ENCODE measurements around the gene GALNT9. TPM values are rescaled to one million over a fixed set of nuclear protein-coding genes. Genes with fewer than 3 reads are reported as not detected.

The GALNT9 gene
- total RNA-seq, 2 experiments from 2014 or later: not detected

- ChIA-PET CTCF (no interaction called here), POLR2A (no interaction called here)
- DNase-seq (no peak), ATAC-seq (ENCODE audit: poor library complexity) (no peak)
- H3K4me3 Mint-ChIP-seq: no peak overlapping the region
- peaks cover 8% of the 10 kb centered on the region for H3K4me1 Mint-ChIP-seq (ENCODE audit: low read depth)
- TF ChIP-seq CTCF (IDR thresholded peaks at IDR 0.05): no peak
- intact Hi-C loops (cut with DNase I, micrococcal nuclease): no loop called here
- peaks cover 0 to 5% of the 10 kb centered on the region in 2 experiments for H3K27me3 ChIP-seq (ENCODE audit: control insufficient read depth in 1 of 2, insufficient read depth in 2 of 2, low read length in 2 of 2)
- no peaks in the 10 kb centered on the region for H3K4me1 ChIP-seq (ENCODE audit: insufficient read depth, low read length)
- H3K9me3 ChIP-seq (ENCODE audit: control insufficient read depth in 1 of 2, insufficient read depth in 1 of 2, low read length in 2 of 2): peaks cover 0 to 48% of the 10 kb centered on the region in 2 experiments
- H3K9me3 Mint-ChIP-seq: no peaks in the 10 kb centered on the region
- H3K36me3 ChIP-seq (ENCODE audit: insufficient read depth, low read length): no peaks in the 10 kb centered on the region
- H3K27ac Mint-ChIP-seq: no peak overlapping the region
- H3K27ac ChIP-seq (ENCODE audit: low read depth in 1 of 2, low read length in 2 of 2): no peak overlapping the region
- H3K4me3 ChIP-seq (ENCODE audit: low read length): no peak overlapping the region
- H3K36me3 Mint-ChIP-seq (ENCODE audit: low read depth): no peaks in the 10 kb centered on the region
- peaks cover 36% of the 10 kb centered on the region for H3K27me3 Mint-ChIP-seq
These were observed 9.4 kb upstream of the GALNT9 start for GRCh38 chr12:132338781-132339180.

- intact Hi-C loops (cut with DNase I, micrococcal nuclease): no loop called here
- no peaks in the 10 kb centered on the region for H3K4me1 ChIP-seq (ENCODE audit: insufficient read depth, low read length)
- H3K27ac ChIP-seq (ENCODE audit: low read depth in 1 of 2, low read length in 2 of 2): no peak overlapping the region
- H3K27ac Mint-ChIP-seq: no peak overlapping the region
- ChIA-PET CTCF (no interaction called here), POLR2A (no interaction called here)
- H3K36me3 Mint-ChIP-seq (ENCODE audit: low read depth): no peaks in the 10 kb centered on the region
- H3K27me3 ChIP-seq (ENCODE audit: control insufficient read depth in 1 of 2, insufficient read depth in 2 of 2, low read length in 2 of 2): peaks cover 0 to 7% of the 10 kb centered on the region in 2 experiments
- H3K4me1 Mint-ChIP-seq (ENCODE audit: low read depth): peaks cover 8% of the 10 kb centered on the region
- peaks cover 37% of the 10 kb centered on the region for H3K27me3 Mint-ChIP-seq
- DNase-seq: no peak
- TF ChIP-seq CTCF (IDR thresholded peaks at IDR 0.05): no peak
- H3K36me3 ChIP-seq (ENCODE audit: insufficient read depth, low read length): no peaks in the 10 kb centered on the region
- H3K9me3 ChIP-seq (ENCODE audit: control insufficient read depth in 1 of 2, insufficient read depth in 1 of 2, low read length in 2 of 2): peaks cover 0 to 52% of the 10 kb centered on the region in 2 experiments
- no peak overlapping the region for H3K4me3 Mint-ChIP-seq
- ATAC-seq (ENCODE audit: poor library complexity): no peak
- H3K9me3 Mint-ChIP-seq: no peaks in the 10 kb centered on the region
- H3K4me3 ChIP-seq (ENCODE audit: low read length): no peak overlapping the region
These were observed 8.9 kb upstream of the GALNT9 start for GRCh38 chr12:132338311-132338710.

GRCh38 chr12:132337557-132337956 lies 8.2 kb upstream of the GALNT9 start:
- ChIA-PET POLR2A (no interaction called here), CTCF (no interaction called here)
- no peak for TF ChIP-seq CTCF (IDR thresholded peaks at IDR 0.05)
- H3K4me1 ChIP-seq (ENCODE audit: insufficient read depth, low read length): no peaks in the 10 kb centered on the region
- ATAC-seq (ENCODE audit: poor library complexity) (no peak), DNase-seq (no peak)
- H3K4me1 Mint-ChIP-seq (ENCODE audit: low read depth): peaks cover 2% of the 10 kb centered on the region
- H3K9me3 Mint-ChIP-seq: no peaks in the 10 kb centered on the region
- H3K4me3 ChIP-seq (ENCODE audit: low read length): no peak overlapping the region
- H3K36me3 ChIP-seq (ENCODE audit: insufficient read depth, low read length): no peaks in the 10 kb centered on the region
- peaks cover 0 to 7% of the 10 kb centered on the region in 2 experiments for H3K27me3 ChIP-seq (ENCODE audit: control insufficient read depth in 1 of 2, insufficient read depth in 2 of 2, low read length in 2 of 2)
- H3K27ac Mint-ChIP-seq: no peak overlapping the region
- peaks cover 0 to 60% of the 10 kb centered on the region in 2 experiments for H3K9me3 ChIP-seq (ENCODE audit: control insufficient read depth in 1 of 2, insufficient read depth in 1 of 2, low read length in 2 of 2)
- H3K4me3 Mint-ChIP-seq: no peak overlapping the region
- H3K36me3 Mint-ChIP-seq (ENCODE audit: low read depth): no peaks in the 10 kb centered on the region
- peaks cover 31% of the 10 kb centered on the region for H3K27me3 Mint-ChIP-seq
- no peak overlapping the region for H3K27ac ChIP-seq (ENCODE audit: low read depth in 1 of 2, low read length in 2 of 2)
- intact Hi-C loops (cut with DNase I, micrococcal nuclease): no loop called here

All from CD4-positive, alpha-beta T cell (primary cell).